ENCODE data around the gene PBRM1.

GRCh38 chr3:52522651-52523251, 163.0 kb downstream of the PBRM1 start:
- no peak for TF ChIP-seq CTCF (IDR thresholded peaks at IDR 0.05)
- no peak for TF ChIP-seq ZFX (IDR thresholded peaks at IDR 0.05; ENCODE audit: borderline replicate concordance)

Data from 22Rv1 (cell line).